Natural killer cell (primary cell): ENCODE data around the gene USHBP1. TPM values are rescaled to one million over a fixed set of nuclear protein-coding genes. Genes with fewer than 3 reads are reported as not detected.

Source experiments
- ATAC-seq, 3 donors: fragments of 150-1000 bp in 2 of 3; fragments of 200-7000 bp in 1 of 3; cut with Tn5 transposase; 1 replicate in 1 of 3; 2 replicates in 2 of 3; pipeline ENCODE4 v1.10.0; 2021; ENCODE audit warnings: mild to moderate bottlenecking in 2 of 3, moderate library complexity in 2 of 3
- DNase-seq, 2 donors: peaks; one replicate each; pipeline versions ENCODE4 v3.0.0 to v3.0.0-alpha.2; 2013 to 2021; ENCODE audit warnings: mixed read lengths in 1 of 2
- H3K27ac ChIP-seq: one replicate; pipeline ENCODE4 v1.5.1; 2013; ENCODE audit warnings: mild to moderate bottlenecking, low read length
- H3K27me3 ChIP-seq: one replicate; pipeline ENCODE4 v1.6.1; 2013; ENCODE audit warnings: low read length; ENCODE audit not compliant: control insufficient read depth, insufficient read depth
- H3K36me3 ChIP-seq: one replicate; pipeline ENCODE4 v1.6.1; 2013; ENCODE audit warnings: low read length; ENCODE audit not compliant: control insufficient read depth, insufficient read depth
- H3K4me1 ChIP-seq: one replicate; pipeline ENCODE4 v1.6.1; 2013; ENCODE audit warnings: low read length; ENCODE audit not compliant: control insufficient read depth, insufficient read depth
- H3K4me3 ChIP-seq: one replicate; pipeline ENCODE4 v1.5.1; 2013; ENCODE audit warnings: low read length
- H3K9me3 ChIP-seq: one replicate; pipeline ENCODE4 v1.6.1; 2013; ENCODE audit warnings: low read length; ENCODE audit not compliant: control insufficient read depth, insufficient read depth
- H3K27ac Mint-ChIP-seq, 2 donors: one replicate each; pipeline ENCODE4 v1.8.0; 2022; ENCODE audit warnings: mild to moderate bottlenecking in 2 of 2, mixed read lengths in 2 of 2, moderate library complexity in 1 of 2
- H3K27me3 Mint-ChIP-seq, 2 donors: one replicate each; pipeline ENCODE4 v1.8.0; 2022; ENCODE audit warnings: low read depth in 2 of 2, mixed read lengths in 2 of 2
- H3K36me3 Mint-ChIP-seq: one replicate; pipeline ENCODE4 v1.8.0; 2022; ENCODE audit warnings: mixed read lengths
- H3K4me1 Mint-ChIP-seq, 2 donors: one replicate each; pipeline ENCODE4 v1.8.0; 2022; ENCODE audit warnings: mixed read lengths in 2 of 2
- H3K4me3 Mint-ChIP-seq: one replicate; pipeline ENCODE4 v1.8.0; 2022; ENCODE audit warnings: mild to moderate bottlenecking, moderate library complexity, mixed read lengths
- H3K9me3 Mint-ChIP-seq, 2 donors: one replicate each; pipeline ENCODE4 v1.8.0; 2022; ENCODE audit warnings: mixed read lengths in 2 of 2
- whole genome bisulfite sequencing: methylation state at CpG from one replicate; pipeline ENCODE4 v1.1.7; 2013; ENCODE audit warnings: missing lambda C conversion rate; ENCODE audit not compliant: insufficient coverage; 5-methylcytosine and 5-hydroxymethylcytosine counted together
- intact Hi-C: fragments of 100-400 bp; cut with micrococcal nuclease; formaldehyde crosslinking; loops from one replicate; pipeline ENCODE4 v1.14.2; 2022
- total RNA-seq, 4 donors: library from RNA; stranded (reverse); fragments of 120-200 nt in 1 of 4; gene quantifications; one replicate each; pipeline versions ENCODE4 v1.2.3 to v1.2.4, GENCODE V29; 2013 to 2022
- TF ChIP-seq, protein P1 (sequence below): fragments of 200-600 bp; IDR thresholded peaks from one replicate; pipeline ENCODE4 v1.8.0; 2022; ENCODE audit warnings: antibody characterized with exemption

USHBP1 gene
- total RNA-seq, 3 donors from 2014 or later (not counting 1 experiment from before 2014, with no cell fraction given) = not detected

GRCh38 chr19:17305216-17305516 lies 40.6 kb upstream of the USHBP1 start:
- Mint-ChIP-seq H3K27ac (peak overlapping the region; percentile 81 to 89), H3K36me3 (no peaks in the 10 kb centered on the region), H3K4me1 (peaks cover 27 to 44% of the 10 kb centered on the region in 2 donors), H3K4me3 (peak overlapping the region; percentile 82), H3K27me3 (no peaks in the 10 kb centered on the region), H3K9me3 (no peaks in the 10 kb centered on the region)
- DNase-seq (no peak), ATAC-seq (no peak)
- 2% methylated on average over 7 of the region's 7 CpGs for WGBS
- H3K4me1 ChIP-seq = peaks cover 49% of the 10 kb centered on the region
- no peaks in the 10 kb centered on the region for H3K27me3 ChIP-seq
- intact Hi-C loops = loop anchor here (1.0 kb wide), 1 partner anchor 38 kb away; the partner anchor contains the start of gene BABAM1
- H3K36me3 ChIP-seq = no peaks in the 10 kb centered on the region
- H3K9me3 ChIP-seq = no peaks in the 10 kb centered on the region
- H3K27ac ChIP-seq = peak overlapping the region; percentile 58
- TF ChIP-seq, protein P1, sequence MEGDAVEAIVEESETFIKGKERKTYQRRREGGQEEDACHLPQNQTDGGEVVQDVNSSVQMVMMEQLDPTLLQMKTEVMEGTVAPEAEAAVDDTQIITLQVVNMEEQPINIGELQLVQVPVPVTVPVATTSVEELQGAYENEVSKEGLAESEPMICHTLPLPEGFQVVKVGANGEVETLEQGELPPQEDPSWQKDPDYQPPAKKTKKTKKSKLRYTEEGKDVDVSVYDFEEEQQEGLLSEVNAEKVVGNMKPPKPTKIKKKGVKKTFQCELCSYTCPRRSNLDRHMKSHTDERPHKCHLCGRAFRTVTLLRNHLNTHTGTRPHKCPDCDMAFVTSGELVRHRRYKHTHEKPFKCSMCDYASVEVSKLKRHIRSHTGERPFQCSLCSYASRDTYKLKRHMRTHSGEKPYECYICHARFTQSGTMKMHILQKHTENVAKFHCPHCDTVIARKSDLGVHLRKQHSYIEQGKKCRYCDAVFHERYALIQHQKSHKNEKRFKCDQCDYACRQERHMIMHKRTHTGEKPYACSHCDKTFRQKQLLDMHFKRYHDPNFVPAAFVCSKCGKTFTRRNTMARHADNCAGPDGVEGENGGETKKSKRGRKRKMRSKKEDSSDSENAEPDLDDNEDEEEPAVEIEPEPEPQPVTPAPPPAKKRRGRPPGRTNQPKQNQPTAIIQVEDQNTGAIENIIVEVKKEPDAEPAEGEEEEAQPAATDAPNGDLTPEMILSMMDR = no peak
- H3K4me3 ChIP-seq = peak overlapping the region; percentile 55

DNA sequence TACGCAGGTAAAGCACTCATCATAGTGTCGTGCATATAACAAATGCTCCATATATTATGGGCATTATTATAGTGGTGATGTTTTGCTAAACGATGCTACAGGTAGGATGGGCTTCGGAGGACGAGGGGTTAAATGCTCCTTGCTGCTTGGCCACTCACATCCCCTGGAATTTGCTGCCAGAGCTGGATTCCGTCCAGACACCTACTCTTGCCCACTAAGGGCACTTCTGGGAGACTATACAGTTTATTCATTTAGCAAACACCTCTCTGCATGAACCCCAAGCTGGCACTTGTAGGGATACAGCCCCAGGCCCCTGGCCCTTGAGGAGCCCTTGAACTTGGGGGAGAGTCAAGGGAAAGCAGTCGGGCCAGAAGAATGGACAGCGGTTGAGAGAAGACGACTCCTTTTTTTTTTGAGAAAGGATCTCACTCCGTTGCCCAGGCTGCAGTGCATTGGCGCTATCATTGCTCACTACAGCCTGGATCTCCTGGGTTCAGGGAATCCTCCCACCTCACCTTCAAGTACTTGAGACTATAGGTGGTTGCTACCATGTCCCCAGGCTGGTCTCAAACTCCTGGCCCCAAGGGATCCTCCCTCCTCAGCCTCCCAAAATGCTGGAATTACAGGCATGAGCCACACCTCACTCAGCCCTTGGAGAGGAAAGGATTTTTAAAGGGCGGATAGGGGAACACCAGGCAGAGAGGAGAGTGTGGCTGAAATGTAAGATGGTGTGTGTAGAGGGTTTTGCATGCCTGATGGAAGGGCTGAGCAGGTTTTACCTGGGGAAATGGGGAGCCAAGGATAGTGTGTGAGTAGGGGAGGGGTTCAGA lies 40.1 kb upstream of the USHBP1 start:
- no peak overlapping the region for H3K4me3 ChIP-seq
- no peaks in the 10 kb centered on the region for H3K27me3 Mint-ChIP-seq
- ATAC-seq = no peak
- H3K36me3 Mint-ChIP-seq = no peaks in the 10 kb centered on the region
- TF ChIP-seq, protein P1 = no peak
- 95% methylated on average over 10 of the region's 12 CpGs for WGBS
- no peaks in the 10 kb centered on the region for H3K9me3 ChIP-seq
- peaks cover 43% of the 10 kb centered on the region for H3K4me1 ChIP-seq
- H3K36me3 ChIP-seq = no peaks in the 10 kb centered on the region
- H3K4me3 Mint-ChIP-seq = peak overlapping the region; percentile 82
- H3K27ac ChIP-seq = peak overlapping the region; percentile 58
- no peak for DNase-seq
- H3K27me3 ChIP-seq = no peaks in the 10 kb centered on the region
- peaks cover 23 to 39% of the 10 kb centered on the region in 2 donors for H3K4me1 Mint-ChIP-seq
- intact Hi-C loops = loop anchor here (1.0 kb wide), 1 partner anchor 37 kb away; the partner anchor contains the start of gene BABAM1
- no peaks in the 10 kb centered on the region for H3K9me3 Mint-ChIP-seq
- H3K27ac Mint-ChIP-seq = peak overlapping the region; percentile 81 to 89

DNA sequence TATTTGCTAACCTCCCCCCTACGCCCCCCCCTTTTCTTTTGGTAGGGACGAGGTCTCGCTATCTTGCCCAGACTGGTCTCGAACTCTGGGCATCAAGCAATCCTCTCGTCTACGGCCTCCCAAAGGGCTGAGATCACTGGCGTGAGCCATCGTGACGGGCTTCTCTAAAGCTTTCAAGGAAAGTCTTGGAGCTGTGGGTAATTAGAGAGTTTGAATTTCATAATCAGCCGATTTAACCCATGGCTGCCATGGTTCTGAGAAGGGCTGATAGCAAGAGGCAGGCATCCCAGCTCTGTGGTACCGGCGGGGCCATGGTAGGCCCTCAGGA lies 39.4 kb upstream of the USHBP1 start:
- Mint-ChIP-seq H3K27ac (peak overlapping the region in 1 of 2 donors; percentile 89), H3K4me3 (peak overlapping the region; percentile 78)

More for the DNA sequence above, 39.4 kb upstream of the USHBP1 start:
- no peaks in the 10 kb centered on the region for H3K9me3 Mint-ChIP-seq
- 94% methylated on average over 12 of the region's 12 CpGs for WGBS
- Histone ChIP-seq H3K27ac (no peak overlapping the region), H3K4me3 (no peak overlapping the region), H3K4me1 (peaks cover 40% of the 10 kb centered on the region), H3K27me3 (no peaks in the 10 kb centered on the region), H3K36me3 (no peaks in the 10 kb centered on the region), H3K9me3 (no peaks in the 10 kb centered on the region)
- no peaks in the 10 kb centered on the region for H3K27me3 Mint-ChIP-seq
- intact Hi-C loops = no loop called here
- no peak for ATAC-seq
- TF ChIP-seq, protein P1 = no peak
- peaks cover 16 to 32% of the 10 kb centered on the region in 2 donors for H3K4me1 Mint-ChIP-seq
- H3K36me3 Mint-ChIP-seq = no peaks in the 10 kb centered on the region
- DNase-seq = no peak
